PFSK-1 (cell line): ENCODE data around the gene PANX2.

ENCODE experiments used
- FOXP2 ChIP-seq: optimal IDR thresholded peaks from 2 replicates; pipeline ENCODE3; 2011; ENCODE audit warnings: borderline replicate concordance, control low read depth, inconsistent platforms; ENCODE audit not compliant: insufficient read depth; ENCODE audit errors: extremely low read length, extremely low read depth
- POLR2AphosphoS5 ChIP-seq: IDR thresholded peaks from 2 replicates; pipeline ENCODE4 v1.6.1; 2012; ENCODE audit warnings: low read depth, mild to moderate bottlenecking, control low read depth, low read length, moderate library complexity
- SIN3A ChIP-seq: IDR thresholded peaks from 2 replicates; pipeline ENCODE4 v1.6.1; 2012; ENCODE audit warnings: mild to moderate bottlenecking, low read length, moderate library complexity, borderline replicate concordance; ENCODE audit not compliant: insufficient read depth
- TAF1 ChIP-seq: IDR thresholded peaks from 2 replicates; pipeline ENCODE4 v1.6.1; 2012; ENCODE audit warnings: low read length, control low read depth, borderline replicate concordance; ENCODE audit not compliant: insufficient read depth
- TF ChIP-seq, protein P1 (sequence below), 2 experiments: IDR thresholded peaks; 2 replicates each; pipeline versions ENCODE4 v1.6.1 to v1.8.0; 2011 to 2012; ENCODE audit warnings: low read depth in 2 of 2, low read length in 2 of 2, control low read depth in 1 of 2, inconsistent platforms in 1 of 2, mild to moderate bottlenecking in 1 of 2, moderate library complexity in 1 of 2; ENCODE audit not compliant: insufficient read depth in 1 of 2

The PANX2 gene

DNA sequence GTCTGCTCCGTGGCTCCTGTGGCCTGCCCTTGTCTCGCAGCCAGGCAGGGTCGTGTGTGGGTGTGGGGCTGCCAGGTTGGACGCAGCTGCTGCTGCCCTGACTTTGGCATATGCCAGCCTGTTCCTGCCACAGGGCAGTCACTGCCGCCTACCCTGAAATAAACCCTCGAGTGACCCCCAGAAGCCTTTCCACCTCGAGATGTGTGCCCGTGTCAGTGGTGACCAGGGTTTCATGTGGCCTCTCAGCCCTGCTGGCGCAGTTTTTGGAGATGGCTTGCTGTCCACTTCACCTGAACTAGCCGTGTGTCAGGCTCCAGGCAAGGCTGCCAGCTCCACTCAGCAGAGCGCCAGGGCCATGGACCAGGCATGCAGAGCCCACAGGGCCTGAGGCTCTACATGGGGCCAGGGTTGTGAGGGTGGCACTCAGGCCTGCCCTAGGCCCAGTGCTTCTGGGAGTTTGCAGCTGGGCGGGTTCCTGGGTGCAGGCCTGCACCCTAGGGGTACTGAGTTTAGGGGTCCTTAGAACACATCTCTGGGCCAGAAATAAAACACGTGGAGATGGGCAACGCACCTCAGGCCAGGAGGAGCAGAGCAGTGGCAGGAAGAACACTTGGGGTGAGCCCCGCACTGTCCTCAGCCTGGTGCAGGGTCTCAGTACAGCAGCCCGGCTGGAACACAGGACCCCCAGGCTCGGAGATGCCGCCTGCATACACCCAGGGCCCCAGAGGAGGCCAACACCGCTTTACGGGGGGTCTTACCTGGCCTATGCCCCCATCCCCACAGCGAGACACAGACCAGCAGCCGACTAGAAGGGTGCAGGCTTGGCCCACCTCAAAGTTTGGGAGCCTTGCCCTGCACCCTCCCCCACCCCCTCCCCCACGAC is 8.8 kb upstream of the PANX2 start:
- TF ChIP-seq SIN3A (no peak), POLR2AphosphoS5 (no peak), TAF1 (no peak), FOXP2 (no peak)
- TF ChIP-seq, protein P1, sequence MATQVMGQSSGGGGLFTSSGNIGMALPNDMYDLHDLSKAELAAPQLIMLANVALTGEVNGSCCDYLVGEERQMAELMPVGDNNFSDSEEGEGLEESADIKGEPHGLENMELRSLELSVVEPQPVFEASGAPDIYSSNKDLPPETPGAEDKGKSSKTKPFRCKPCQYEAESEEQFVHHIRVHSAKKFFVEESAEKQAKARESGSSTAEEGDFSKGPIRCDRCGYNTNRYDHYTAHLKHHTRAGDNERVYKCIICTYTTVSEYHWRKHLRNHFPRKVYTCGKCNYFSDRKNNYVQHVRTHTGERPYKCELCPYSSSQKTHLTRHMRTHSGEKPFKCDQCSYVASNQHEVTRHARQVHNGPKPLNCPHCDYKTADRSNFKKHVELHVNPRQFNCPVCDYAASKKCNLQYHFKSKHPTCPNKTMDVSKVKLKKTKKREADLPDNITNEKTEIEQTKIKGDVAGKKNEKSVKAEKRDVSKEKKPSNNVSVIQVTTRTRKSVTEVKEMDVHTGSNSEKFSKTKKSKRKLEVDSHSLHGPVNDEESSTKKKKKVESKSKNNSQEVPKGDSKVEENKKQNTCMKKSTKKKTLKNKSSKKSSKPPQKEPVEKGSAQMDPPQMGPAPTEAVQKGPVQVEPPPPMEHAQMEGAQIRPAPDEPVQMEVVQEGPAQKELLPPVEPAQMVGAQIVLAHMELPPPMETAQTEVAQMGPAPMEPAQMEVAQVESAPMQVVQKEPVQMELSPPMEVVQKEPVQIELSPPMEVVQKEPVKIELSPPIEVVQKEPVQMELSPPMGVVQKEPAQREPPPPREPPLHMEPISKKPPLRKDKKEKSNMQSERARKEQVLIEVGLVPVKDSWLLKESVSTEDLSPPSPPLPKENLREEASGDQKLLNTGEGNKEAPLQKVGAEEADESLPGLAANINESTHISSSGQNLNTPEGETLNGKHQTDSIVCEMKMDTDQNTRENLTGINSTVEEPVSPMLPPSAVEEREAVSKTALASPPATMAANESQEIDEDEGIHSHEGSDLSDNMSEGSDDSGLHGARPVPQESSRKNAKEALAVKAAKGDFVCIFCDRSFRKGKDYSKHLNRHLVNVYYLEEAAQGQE (IDR thresholded peaks at IDR 0.05; ENCODE audit: insufficient read depth in 1 of 2, low read depth in 2 of 2, low read length in 2 of 2): no peak

DNA sequence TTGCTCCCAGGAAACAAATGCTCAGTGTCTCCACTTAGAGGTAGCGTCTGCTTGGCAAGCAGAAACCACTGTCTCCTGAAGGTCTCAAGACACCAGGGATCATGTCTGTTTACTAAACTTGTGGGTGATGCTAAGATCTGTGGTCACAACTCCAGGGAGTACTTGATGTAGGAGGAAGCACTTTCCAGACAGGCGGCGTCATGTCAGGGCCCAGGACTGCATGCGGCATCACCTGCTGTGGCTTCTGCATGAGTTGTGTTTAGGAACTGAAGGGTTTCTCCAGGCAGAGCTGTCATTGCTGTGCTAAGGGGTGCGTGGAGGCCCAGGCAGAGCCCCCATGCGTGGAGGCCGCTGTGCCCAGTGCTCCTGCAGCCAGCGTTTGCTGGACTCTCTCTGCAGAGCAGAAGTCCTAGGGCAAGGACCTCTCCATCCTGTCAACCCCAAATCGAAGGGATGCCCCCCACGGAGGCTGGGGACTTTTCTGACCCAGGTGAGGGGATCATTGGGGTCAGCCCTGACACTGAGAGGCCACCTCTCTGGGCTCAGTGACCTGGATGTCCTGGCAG is 8.1 kb upstream of the PANX2 start:
- TF ChIP-seq, protein P1 (IDR thresholded peaks at IDR 0.05; ENCODE audit: insufficient read depth in 1 of 2, low read depth in 2 of 2, low read length in 2 of 2): no peak
- TF ChIP-seq SIN3A: no peak
- no peak for TF ChIP-seq TAF1
- TF ChIP-seq POLR2AphosphoS5: no peak

DNA sequence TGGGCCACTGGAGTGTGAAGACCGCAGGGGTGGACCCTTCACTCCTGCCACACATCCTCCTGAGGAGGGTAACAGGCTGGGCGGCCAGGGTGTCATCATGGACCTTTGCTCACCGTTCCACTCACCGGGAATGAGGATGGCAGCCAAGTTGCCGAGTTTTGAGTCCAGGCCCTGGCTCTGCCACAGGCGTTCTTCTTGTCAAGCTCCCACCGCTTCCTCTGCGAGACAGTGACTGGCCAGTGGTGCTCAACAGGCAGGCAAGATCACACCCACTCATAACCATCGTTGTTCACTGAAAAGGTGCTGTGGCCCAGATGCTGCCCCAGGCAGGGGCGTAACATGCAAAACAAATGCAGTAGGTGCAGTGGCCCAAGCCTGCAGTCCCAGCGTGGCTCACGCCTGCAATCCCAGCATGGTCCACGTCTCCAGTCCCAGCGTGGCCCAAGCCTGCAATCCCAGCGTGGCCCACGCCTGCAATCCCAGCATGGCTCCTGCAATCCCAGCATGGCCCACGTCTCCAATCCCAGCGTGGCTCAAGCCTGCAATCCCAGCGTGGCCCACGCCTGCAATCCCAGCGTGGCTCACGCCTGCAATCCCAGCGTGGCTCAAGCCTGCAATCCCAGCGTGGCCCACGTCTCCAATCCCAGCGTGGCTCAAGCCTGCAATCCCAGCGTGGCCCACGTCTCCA is 5.0 kb upstream of the PANX2 start:
- TF ChIP-seq, protein P1 (IDR thresholded peaks at IDR 0.05; ENCODE audit: insufficient read depth in 1 of 2, low read depth in 2 of 2, low read length in 2 of 2): no peak
- TF ChIP-seq POLR2AphosphoS5 (no peak), FOXP2 (no peak)

DNA sequence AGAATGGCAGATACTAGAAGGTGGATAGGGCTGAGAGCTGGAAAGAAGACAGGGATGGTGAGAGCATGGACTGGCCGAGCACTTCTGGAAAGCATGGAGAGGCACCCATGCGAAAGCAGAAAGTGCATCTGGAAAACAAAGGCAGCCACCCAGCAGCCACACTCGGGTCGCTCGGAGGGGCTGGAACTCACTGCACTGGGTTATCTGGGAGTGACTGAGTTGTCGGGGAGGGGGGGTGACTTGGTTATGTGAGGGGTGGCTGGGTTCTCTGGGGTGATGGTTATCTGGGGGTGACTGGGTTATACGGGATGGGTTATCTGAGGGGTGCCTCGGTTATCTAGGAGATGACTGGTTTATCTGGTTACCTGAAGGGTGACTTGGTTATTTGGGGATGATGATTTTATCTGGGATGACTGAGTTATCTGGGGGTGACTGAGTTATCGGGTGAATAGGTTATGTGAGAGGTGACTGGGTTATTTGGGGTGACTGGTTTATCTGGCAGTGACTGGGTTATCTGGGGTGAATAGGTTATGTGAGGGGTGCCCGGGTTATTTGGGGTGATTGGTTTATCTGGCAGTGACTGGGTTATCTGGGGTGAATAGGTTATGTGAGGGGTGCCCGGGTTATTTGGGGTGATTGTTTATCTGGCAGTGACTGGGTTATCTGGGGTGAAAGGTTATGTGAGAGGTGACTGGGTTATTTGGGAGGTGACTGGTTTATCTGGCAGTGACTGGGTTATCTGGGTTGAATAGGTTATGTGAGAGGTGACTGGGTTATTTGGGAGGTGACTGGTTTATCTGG is 2.6 kb upstream of the PANX2 start:
- no peak for TF ChIP-seq TAF1
- TF ChIP-seq SIN3A: no peak
- TF ChIP-seq, protein P1 (IDR thresholded peaks at IDR 0.05; ENCODE audit: insufficient read depth in 1 of 2, low read depth in 2 of 2, low read length in 2 of 2): no peak
- no peak for TF ChIP-seq POLR2AphosphoS5
- no peak for TF ChIP-seq FOXP2
